Measurements from ENCODE around the gene EIF4G1. TPM values are rescaled to one million over a fixed set of nuclear protein-coding genes. Genes with fewer than 3 reads are reported as not detected.

Gene EIF4G1
- 248 to 307 TPM (median 264 TPM) in 5 replicates for total RNA-seq (2022; extraction: Qiagen RNA extraction)

GRCh38 chr3:184314363-184314699 is at the start of gene EIF4G1:
Gene EIF4G1, plus strand, starts transcription at chr3:184314606. Its CDS starts 1,191 bp downstream, at chr3:184315797.

GRCh38 chr3:184275961-184276910 is 38.2 kb upstream of the EIF4G1 start, which contains the start of gene ECE2:
Gene ECE2, plus strand, starts transcription at chr3:184276022. Its CDS starts 132 bp downstream, at chr3:184276154.

GRCh38 chr3:184298759-184299487 is 15.5 kb upstream of the EIF4G1 start, which contains the start of gene PSMD2:
Gene PSMD2, plus strand, starts transcription at chr3:184299241. Its CDS starts 26 bp downstream, at chr3:184299267.

GRCh38 chr3:184337399-184337714 is 23.0 kb downstream of the EIF4G1 start, which contains the start of gene FAM131A:
Gene FAM131A, plus strand, starts transcription at chr3:184337600. Its CDS starts 31 bp downstream, at chr3:184337631.

GRCh38 chr3:184361532-184361931 is 47.1 kb downstream of the EIF4G1 start, which contains the start of the genes CLCN2 and POLR2H:
Gene CLCN2, minus strand, starts transcription at chr3:184361605. Its CDS starts 126 bp downstream, at chr3:184361479.
Gene POLR2H, plus strand, starts transcription at chr3:184361710. Its CDS starts 1,783 bp downstream, at chr3:184363493.

GRCh38 chr3:184377882-184378445 is 63.6 kb downstream of the EIF4G1 start, which contains the start of gene THPO:
Gene THPO, minus strand, starts transcription at chr3:184378207. Its CDS starts 1,948 bp downstream, at chr3:184376259.

GRCh38 chr3:184379358-184380184 is 65.2 kb downstream of the EIF4G1 start, which contains the start of gene CHRD:
Gene CHRD, plus strand, starts transcription at chr3:184380054. Its CDS starts 265 bp downstream, at chr3:184380319.

Other genes with a start within 250 kb of the EIF4G1 start
- not detected in 5 replicates for gene HTR3E, start 217.5 kb upstream of the EIF4G1 start, total RNA-seq (2022; extraction: Qiagen RNA extraction)
- gene EIF2B5, start 179.2 kb upstream of the EIF4G1 start, total RNA-seq (2022; extraction: Qiagen RNA extraction), result 27.1 to 29.4 TPM (median 28.7 TPM) in 5 replicates
- gene DVL3, start 159.2 kb upstream of the EIF4G1 start, total RNA-seq (2022; extraction: Qiagen RNA extraction), result 19.5 to 26.2 TPM (median 23.2 TPM) in 5 replicates
- 291 to 307 TPM (median 298 TPM) in 5 replicates for gene AP2M1, start 139.8 kb upstream of the EIF4G1 start, total RNA-seq (2022; extraction: Qiagen RNA extraction)
- 29.7 to 35.9 TPM (median 33.4 TPM) in 5 replicates for gene ABCF3, start 128.4 kb upstream of the EIF4G1 start, total RNA-seq (2022; extraction: Qiagen RNA extraction)
- gene VWA5B2, start 85.0 kb upstream of the EIF4G1 start, total RNA-seq (2022; extraction: Qiagen RNA extraction), result 0.25 to 0.60 TPM (median 0.40 TPM) in 5 replicates
- 59.2 to 80.4 TPM (median 71.4 TPM) in 5 replicates for gene ALG3, start 65.6 kb upstream of the EIF4G1 start, total RNA-seq (2022; extraction: Qiagen RNA extraction)
- gene EEF1AKMT4, start 64.9 kb upstream of the EIF4G1 start, total RNA-seq (2022; extraction: Qiagen RNA extraction), result 8.8 to 13.1 TPM (median 11.3 TPM) in 5 replicates
- 0.78 to 1.7 TPM (median 1.4 TPM) in 5 replicates for gene CAMK2N2, start 53.1 kb upstream of the EIF4G1 start, total RNA-seq (2022; extraction: Qiagen RNA extraction)
- not detected in 5 replicates for gene ECE2, start 38.6 kb upstream of the EIF4G1 start, total RNA-seq (2022; extraction: Qiagen RNA extraction)
- gene PSMD2, start 15.4 kb upstream of the EIF4G1 start, total RNA-seq (2022; extraction: Qiagen RNA extraction), result 284 to 383 TPM (median 293 TPM) in 5 replicates
- 9.8 to 12.5 TPM (median 11.2 TPM) in 5 replicates for gene FAM131A, start 23.0 kb downstream of the EIF4G1 start, total RNA-seq (2022; extraction: Qiagen RNA extraction)
- gene CLCN2, start 47.0 kb downstream of the EIF4G1 start, total RNA-seq (2022; extraction: Qiagen RNA extraction), result 4.2 to 5.7 TPM (median 5.1 TPM) in 5 replicates
- gene POLR2H, start 47.1 kb downstream of the EIF4G1 start, total RNA-seq (2022; extraction: Qiagen RNA extraction), result 65.8 to 77.6 TPM (median 71.5 TPM) in 5 replicates
- gene THPO, start 63.6 kb downstream of the EIF4G1 start, total RNA-seq (2022; extraction: Qiagen RNA extraction), result 0.11 to 0.12 TPM in 2 of 5 replicates, not detected in the others
- 0.14 to 0.35 TPM (median 0.24 TPM) in 5 replicates for gene CHRD, start 65.4 kb downstream of the EIF4G1 start, total RNA-seq (2022; extraction: Qiagen RNA extraction)
- gene EPHB3, start 247.2 kb downstream of the EIF4G1 start, total RNA-seq (2022; extraction: Qiagen RNA extraction), result 0.15 to 0.21 TPM (median 0.20 TPM) in 5 replicates